CD4-positive, CD25-positive, alpha-beta regulatory T cell (primary cell): ENCODE data around the gene ASTN2. TPM values are rescaled to one million over a fixed set of nuclear protein-coding genes. Genes with fewer than 3 reads are reported as not detected.

Source experiments
- ATAC-seq, 2 donors: fragments of 150-1000 bp; cut with Tn5 transposase; one replicate each; pipeline ENCODE4 v1.10.0; 2021; ENCODE audit warnings: low read depth in 2 of 2, moderate number of reproducible peaks in 2 of 2, moderate library complexity in 1 of 2
- DNase-seq, 3 donors: peaks; one replicate each; pipeline versions ENCODE4 v3.0.0 to v3.0.0-alpha.2; 2012 to 2022; ENCODE audit warnings: mixed read lengths in 1 of 3
- H3K27ac ChIP-seq: one replicate; pipeline ENCODE4 v1.7.0; 2013; ENCODE audit warnings: mild to moderate bottlenecking, low read length; ENCODE audit not compliant: insufficient read depth, poor library complexity, severe bottlenecking
- H3K27me3 ChIP-seq: one replicate; pipeline ENCODE4 v1.7.0; 2013; ENCODE audit warnings: low read length; ENCODE audit not compliant: control insufficient read depth, insufficient read depth
- H3K36me3 ChIP-seq: one replicate; pipeline ENCODE4 v1.7.0; 2013; ENCODE audit warnings: mild to moderate bottlenecking, low read length, moderate library complexity; ENCODE audit not compliant: control insufficient read depth, insufficient read depth
- H3K4me1 ChIP-seq: 2 replicates; pipeline ENCODE4 v1.7.0; 2013; ENCODE audit warnings: mild to moderate bottlenecking, low read length; ENCODE audit not compliant: insufficient read depth, control insufficient read depth, poor library complexity, severe bottlenecking
- H3K4me3 ChIP-seq: one replicate; pipeline ENCODE4 v1.7.0; 2013; ENCODE audit warnings: low read depth, mild to moderate bottlenecking, low read length, moderate library complexity
- H3K9me3 ChIP-seq, 2 experiments: 1 replicate in 1 of 2; 2 replicates in 1 of 2; pipeline ENCODE4 v1.7.0; 2013; ENCODE audit warnings: low read length in 2 of 2, mild to moderate bottlenecking in 1 of 2, moderate library complexity in 1 of 2; ENCODE audit not compliant: control insufficient read depth in 2 of 2
- H3K27ac Mint-ChIP-seq, 3 donors: one replicate each; pipeline ENCODE4 v1.8.0; 2020 to 2022; ENCODE audit warnings: mild to moderate bottlenecking in 3 of 3, mixed read lengths in 3 of 3, moderate library complexity in 2 of 3
- H3K27me3 Mint-ChIP-seq: one replicate; pipeline ENCODE4 v1.8.0; 2022; ENCODE audit warnings: mild to moderate bottlenecking, mixed read lengths
- H3K36me3 Mint-ChIP-seq: one replicate; pipeline ENCODE4 v1.8.0; 2020; ENCODE audit warnings: mixed read lengths
- H3K4me1 Mint-ChIP-seq, 4 donors: one replicate each; pipeline ENCODE4 v1.8.0; 2020 to 2022; ENCODE audit warnings: mixed read lengths in 4 of 4, mild to moderate bottlenecking in 1 of 4
- H3K4me3 Mint-ChIP-seq, 4 donors: one replicate each; pipeline ENCODE4 v1.8.0; 2020 to 2022; ENCODE audit warnings: mild to moderate bottlenecking in 4 of 4, mixed read lengths in 4 of 4, moderate library complexity in 3 of 4
- H3K9me3 Mint-ChIP-seq, 7 donors: one replicate each; pipeline ENCODE4 v1.8.0; 2020 to 2022; ENCODE audit warnings: mixed read lengths in 7 of 7, mild to moderate bottlenecking in 3 of 7, moderate library complexity in 2 of 7
- polyA plus RNA-seq, 4 donors: library from polyadenylated mRNA; unstranded; fragments of 300-500 nt; fragmentation: Illumina TruSeq; gene quantifications; one replicate each; pipeline ENCODE4 v1.2.3, GENCODE V29; 2021
- total RNA-seq: library from RNA; stranded (reverse); gene quantifications from one replicate; pipeline ENCODE4 v1.2.3, GENCODE V29; 2022

ASTN2 gene
- total and polyA plus RNA-seq, 5 donors from 2014 or later = 5.0 to 9.9 (median 7.4) TPM

- Histone ChIP-seq H3K27me3 (no peaks in the 10 kb centered on the region), H3K27ac (no peak overlapping the region), H3K36me3 (no peaks in the 10 kb centered on the region), H3K9me3 (no peaks in the 10 kb centered on the region), H3K4me1 (peaks cover 6% of the 10 kb centered on the region), H3K4me3 (no peak overlapping the region)
- Mint-ChIP-seq H3K27me3 (no peaks in the 10 kb centered on the region), H3K36me3 (peaks cover 14% of the 10 kb centered on the region), H3K4me1 (peaks cover 17 to 22% (median 18%) of the 10 kb centered on the region in 4 donors), H3K27ac (no peak overlapping the region), H3K9me3 (peaks cover 0 to 2% (median 0%) of the 10 kb centered on the region in 7 donors), H3K4me3 (no peak overlapping the region)
- DNase-seq (no peak), ATAC-seq (no peak)
Observed at GRCh38 chr9:116706310-116707290, 708.3 kb downstream of the ASTN2 start.

- no peak overlapping the region for H3K4me3 ChIP-seq
- Mint-ChIP-seq H3K4me1 (peaks cover 25 to 32% (median 29%) of the 10 kb centered on the region in 4 donors), H3K27me3 (no peaks in the 10 kb centered on the region), H3K9me3 (peaks cover 0 to 3% (median 1%) of the 10 kb centered on the region in 7 donors), H3K36me3 (peaks cover 21% of the 10 kb centered on the region), H3K4me3 (no peak overlapping the region), H3K27ac (no peak overlapping the region)
- no peak overlapping the region for H3K27ac ChIP-seq
- peaks cover 3% of the 10 kb centered on the region for H3K36me3 ChIP-seq
- H3K4me1 ChIP-seq = peaks cover 12% of the 10 kb centered on the region
- no peak for ATAC-seq
- no peaks in the 10 kb centered on the region for H3K9me3 ChIP-seq
- DNase-seq = no peak
- no peaks in the 10 kb centered on the region for H3K27me3 ChIP-seq
Observed at GRCh38 chr9:116705531-116705930, 709.3 kb downstream of the ASTN2 start.

- Histone ChIP-seq H3K4me1 (peaks cover 12% of the 10 kb centered on the region), H3K36me3 (peaks cover 10% of the 10 kb centered on the region), H3K4me3 (no peak overlapping the region), H3K27me3 (no peaks in the 10 kb centered on the region), H3K9me3 (no peaks in the 10 kb centered on the region), H3K27ac (no peak overlapping the region)
- DNase-seq = no peak
- Mint-ChIP-seq H3K27ac (no peak overlapping the region), H3K9me3 (peaks cover 0 to 3% (median 0%) of the 10 kb centered on the region in 7 donors), H3K4me1 (peaks cover 30 to 39% (median 34%) of the 10 kb centered on the region in 4 donors), H3K36me3 (peaks cover 32% of the 10 kb centered on the region), H3K27me3 (no peaks in the 10 kb centered on the region), H3K4me3 (no peak overlapping the region)
- ATAC-seq = no peak
Observed at GRCh38 chr9:116704470-116704869, 710.4 kb downstream of the ASTN2 start.

GRCh38 chr9:116703634-116704033 lies 711.2 kb downstream of the ASTN2 start:
- Histone ChIP-seq H3K4me1 (peaks cover 12% of the 10 kb centered on the region), H3K4me3 (no peak overlapping the region), H3K27me3 (no peaks in the 10 kb centered on the region), H3K36me3 (peaks cover 18% of the 10 kb centered on the region), H3K9me3 (no peaks in the 10 kb centered on the region), H3K27ac (no peak overlapping the region)
- Mint-ChIP-seq H3K36me3 (peaks cover 39% of the 10 kb centered on the region), H3K9me3 (peaks cover 0 to 3% (median 0%) of the 10 kb centered on the region in 7 donors), H3K4me3 (no peak overlapping the region), H3K4me1 (peaks cover 31 to 41% (median 36%) of the 10 kb centered on the region in 4 donors), H3K27ac (no peak overlapping the region), H3K27me3 (no peaks in the 10 kb centered on the region)
- ATAC-seq = no peak
- DNase-seq = no peak

GRCh38 chr9:116701940-116702642 lies 712.8 kb downstream of the ASTN2 start:
- Histone ChIP-seq H3K36me3 (peaks cover 30% of the 10 kb centered on the region), H3K4me1 (peaks cover 12% of the 10 kb centered on the region), H3K4me3 (peak overlapping the region; percentile 68), H3K9me3 (no peaks in the 10 kb centered on the region), H3K27ac (peak overlapping the region; percentile 63), H3K27me3 (no peaks in the 10 kb centered on the region)
- peak overlapping the region; percentile 89 to 91 (median 91) for H3K27ac Mint-ChIP-seq
- peaks cover 0 to 3% (median 0%) of the 10 kb centered on the region in 7 donors for H3K9me3 Mint-ChIP-seq
- ATAC-seq (peak; percentile 39 to 47), DNase-seq (peak in 1 of 3 donors; percentile 45)
- H3K36me3 Mint-ChIP-seq = peaks cover 54% of the 10 kb centered on the region
- peak overlapping the region; percentile 61 to 86 (median 64) for H3K4me3 Mint-ChIP-seq
- H3K4me1 Mint-ChIP-seq = peaks cover 32 to 45% (median 39%) of the 10 kb centered on the region in 4 donors
- H3K27me3 Mint-ChIP-seq = no peaks in the 10 kb centered on the region

GRCh38 chr9:116700882-116701865 lies 713.7 kb downstream of the ASTN2 start:
- peak; percentile 43 to 58 for ATAC-seq
- peak overlapping the region; percentile 61 to 86 (median 64) for H3K4me3 Mint-ChIP-seq

More at GRCh38 chr9:116700882-116701865, 713.7 kb downstream of the ASTN2 start:
- no peaks in the 10 kb centered on the region for H3K27me3 Mint-ChIP-seq
- H3K9me3 ChIP-seq = no peaks in the 10 kb centered on the region
- H3K4me3 ChIP-seq = peak overlapping the region; percentile 68
- no peaks in the 10 kb centered on the region for H3K27me3 ChIP-seq
- H3K27ac ChIP-seq = peak overlapping the region; percentile 63
- peaks cover 12% of the 10 kb centered on the region for H3K4me1 ChIP-seq
- peaks cover 38 to 51% (median 43%) of the 10 kb centered on the region in 4 donors for H3K4me1 Mint-ChIP-seq
- H3K27ac Mint-ChIP-seq = peak overlapping the region; percentile 89 to 91 (median 91)
- peak in 1 of 3 donors; percentile 39 for DNase-seq
- H3K9me3 Mint-ChIP-seq = peaks cover 0 to 3% (median 0%) of the 10 kb centered on the region in 7 donors
- H3K36me3 ChIP-seq = peaks cover 30% of the 10 kb centered on the region
- H3K36me3 Mint-ChIP-seq = peaks cover 53% of the 10 kb centered on the region
